HepG2 (cell line): Measurements from ENCODE around the gene CBX2. TPM values are rescaled to one million over a fixed set of nuclear protein-coding genes. Genes with fewer than 3 reads are reported as not detected.
A peak's percentile ranks its signal among the peaks of the same experiment; 100 is the strongest.

ENCODE experiments used
- BRD4 ChIP-seq: sonication (generic); formaldehyde crosslinking; IDR thresholded peaks from 2 replicates; pipeline ENCODE4 v1.4.0; 2020; ENCODE audit warnings: missing genetic modification reagents
- EED ChIP-seq: sonication (generic); formaldehyde crosslinking; IDR thresholded peaks from 2 replicates; pipeline ENCODE4 v1.5.0; 2020; ENCODE audit warnings: mild to moderate bottlenecking, missing genetic modification reagents
- HOXA9 ChIP-seq: sonication (generic); formaldehyde crosslinking; IDR thresholded peaks from 2 replicates; pipeline ENCODE4 v1.8.1; 2022; ENCODE audit warnings: missing genetic modification reagents, mild to moderate bottlenecking, moderate library complexity, borderline replicate concordance
- NR2F2 ChIP-seq: IDR thresholded peaks from 2 replicates; pipeline ENCODE4 v1.6.1; 2012; ENCODE audit warnings: low read depth, inconsistent platforms, borderline replicate concordance
- POGZ ChIP-seq: sonication (generic); formaldehyde crosslinking; IDR thresholded peaks from 2 replicates; pipeline ENCODE4 v1.4.0; 2020; ENCODE audit warnings: mild to moderate bottlenecking, missing genetic modification reagents
- RELA ChIP-seq: sonication (generic); formaldehyde crosslinking; IDR thresholded peaks from 2 replicates; pipeline ENCODE4 v1.4.0; 2020; ENCODE audit warnings: missing genetic modification reagents
- SAFB2 ChIP-seq: sonication (generic); formaldehyde crosslinking; IDR thresholded peaks from 2 replicates; pipeline ENCODE4 v1.5.1; 2020; ENCODE audit warnings: missing genetic modification reagents, low read depth, mild to moderate bottlenecking, borderline replicate concordance
- SIX1 ChIP-seq: sonication (generic); formaldehyde crosslinking; IDR thresholded peaks from 2 replicates; pipeline ENCODE4 v1.4.0; 2020; ENCODE audit warnings: missing genetic modification reagents, borderline replicate concordance
- SPEN ChIP-seq: sonication (generic); formaldehyde crosslinking; IDR thresholded peaks from 2 replicates; pipeline ENCODE4 v1.5.1; 2020; ENCODE audit warnings: low read depth, mild to moderate bottlenecking, missing genetic modification reagents
- ZBTB7A ChIP-seq: sonication (generic); formaldehyde crosslinking; IDR thresholded peaks from 2 replicates; pipeline ENCODE4 v1.8.0; 2022; ENCODE audit warnings: mild to moderate bottlenecking, missing genetic modification reagents
- ZFY ChIP-seq: sonication (generic); formaldehyde crosslinking; IDR thresholded peaks from 2 replicates; pipeline ENCODE4 v1.4.0; 2020; ENCODE audit warnings: missing genetic modification reagents
- ZFYVE20 ChIP-seq: sonication (generic); formaldehyde crosslinking; IDR thresholded peaks from 2 replicates; pipeline ENCODE4 v1.8.0; 2023; ENCODE audit warnings: low read depth, mild to moderate bottlenecking, moderate library complexity, missing genetic modification reagents, borderline replicate concordance
- ZNF660 ChIP-seq: sonication (generic); formaldehyde crosslinking; IDR thresholded peaks from 2 replicates; pipeline ENCODE4 v1.5.1; 2020; ENCODE audit warnings: mild to moderate bottlenecking, low read depth, missing genetic modification reagents, borderline replicate concordance
- ZNF746 ChIP-seq: sonication (generic); formaldehyde crosslinking; IDR thresholded peaks from 2 replicates; pipeline ENCODE4 v1.8.0; 2022; ENCODE audit warnings: mild to moderate bottlenecking, missing genetic modification reagents
- ZNF766 ChIP-seq: sonication (generic); formaldehyde crosslinking; IDR thresholded peaks from 2 replicates; pipeline ENCODE4 v1.5.0; 2020; ENCODE audit warnings: missing genetic modification reagents, borderline replicate concordance
- ZNF850 ChIP-seq: sonication (generic); formaldehyde crosslinking; conservative IDR thresholded peaks from 2 replicates; pipeline ENCODE4 v1.9.0; 2021; ENCODE audit warnings: mild to moderate bottlenecking, missing genetic modification reagents
- ZSCAN20 ChIP-seq: sonication (generic); formaldehyde crosslinking; IDR thresholded peaks from 2 replicates; pipeline ENCODE4 v1.4.0; 2020; ENCODE audit warnings: missing genetic modification reagents, mild to moderate bottlenecking, borderline replicate concordance
- polyA plus RNA-seq, 8 experiments: library from polyadenylated mRNA; depleted of rRNA in 3 of 8; stranded (reverse) in 7 of 8; unstranded in 1 of 8; fragments of >200 nt; fragmentation: Illumina TruSeq in 4 of 8; extraction: Trizol in 4 of 8; gene quantifications; 2 replicates each; pipeline versions ENCODE4 v1.2.1 to v1.2.3, GENCODE V29; 2011 to 2016; ENCODE audit warnings: low read depth in 4 of 8, missing spikeins in 1 of 8, mixed read lengths in 1 of 8; ENCODE audit not compliant: insufficient read depth in 1 of 8
- total RNA-seq, 5 experiments: library from RNA; depleted of rRNA; stranded (reverse); fragments of >200 nt; fragmentation: Illumina TruSeq; extraction: Trizol; gene quantifications; 2 replicates each; pipeline ENCODE4 v1.2.3, GENCODE V29; 2016; ENCODE audit warnings: low read depth in 1 of 5
- TF ChIP-seq, protein P1 (sequence below): sonication (generic); formaldehyde crosslinking; IDR thresholded peaks from 2 replicates; pipeline ENCODE4 v1.4.0; 2020; ENCODE audit warnings: missing genetic modification reagents, low read depth, mild to moderate bottlenecking, borderline replicate concordance
- TF ChIP-seq, protein P2 (sequence below): sonication (generic); formaldehyde crosslinking; IDR thresholded peaks from 2 replicates; pipeline ENCODE4 v1.4.0; 2020; ENCODE audit warnings: missing genetic modification reagents, borderline replicate concordance
- TF ChIP-seq, protein P3 (sequence below): sonication (generic); formaldehyde crosslinking; IDR thresholded peaks from 2 replicates; pipeline ENCODE4 v1.4.0; 2020; ENCODE audit warnings: missing genetic modification reagents, borderline replicate concordance
- TF ChIP-seq, protein P4 (sequence below): IDR thresholded peaks from 2 replicates; pipeline ENCODE4 v1.6.1; 2016; ENCODE audit warnings: missing compliant biosample characterization, missing genetic modification reagents, borderline replicate concordance
- TF ChIP-seq, protein P5 (sequence below): sonication (generic); formaldehyde crosslinking; IDR thresholded peaks from 2 replicates; pipeline ENCODE4 v1.5.0; 2020; ENCODE audit warnings: mild to moderate bottlenecking, low read depth, missing genetic modification reagents, borderline replicate concordance

The CBX2 gene
- total and polyA plus RNA-seq, 2 of the 13 experiments (the other 11 are each of a cell fraction or from before 2014, with no cell fraction given), result 14.5 to 31.1 TPM

DNA sequence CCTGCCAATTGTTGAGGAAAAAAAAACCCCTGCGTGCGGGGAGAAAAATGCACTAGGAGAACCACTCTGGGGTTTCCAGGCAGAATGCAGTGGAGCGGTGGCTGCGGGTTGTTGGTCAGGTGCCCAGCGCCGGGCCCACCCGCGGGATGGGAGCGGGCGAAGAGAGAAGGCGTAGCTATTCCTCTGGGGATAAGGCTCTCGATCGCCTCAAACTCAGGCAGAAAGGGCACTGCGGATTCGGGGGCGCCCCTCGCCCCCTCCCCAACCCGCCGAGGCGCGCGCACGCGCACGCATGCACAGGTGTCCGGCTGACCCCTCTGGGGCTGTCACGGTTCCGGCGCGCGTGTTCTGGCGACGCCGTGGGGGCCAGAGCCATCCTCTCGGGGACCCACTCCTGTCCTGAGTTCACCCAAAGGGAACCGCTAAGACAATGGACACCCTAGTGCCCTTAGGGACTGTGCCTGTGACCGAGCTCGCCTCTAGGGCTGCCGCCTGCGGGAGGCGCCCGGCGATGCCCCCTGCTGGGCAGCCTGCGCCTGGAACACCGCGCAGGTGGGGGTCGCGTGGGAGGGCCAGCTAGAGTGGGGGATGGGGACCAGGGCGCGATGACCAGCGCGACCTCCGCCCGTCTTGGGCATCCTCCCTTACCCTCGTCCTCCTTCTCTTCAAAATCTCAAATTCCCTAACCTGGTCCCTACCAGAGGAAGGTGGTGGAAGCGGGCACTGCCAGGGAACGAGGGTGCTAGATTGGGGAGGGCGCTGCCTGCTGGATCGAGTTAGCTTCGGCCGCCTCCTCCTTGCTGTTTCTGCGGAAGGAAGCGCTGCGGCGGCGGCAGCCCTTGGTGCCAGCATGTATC, 33.3 kb downstream of the CBX2 start (continued):
- TF ChIP-seq, protein P1, sequence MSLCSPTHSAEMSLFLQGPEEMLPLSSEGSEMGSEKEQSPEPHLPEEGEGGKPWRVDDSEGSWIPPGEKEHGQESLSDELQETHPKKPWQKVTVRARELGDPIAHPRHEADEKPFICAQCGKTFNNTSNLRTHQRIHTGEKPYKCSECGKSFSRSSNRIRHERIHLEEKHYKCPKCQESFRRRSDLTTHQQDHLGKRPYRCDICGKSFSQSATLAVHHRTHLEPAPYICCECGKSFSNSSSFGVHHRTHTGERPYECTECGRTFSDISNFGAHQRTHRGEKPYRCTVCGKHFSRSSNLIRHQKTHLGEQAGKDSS, result peak; percentile 78; the same call in 1 of the 2 replicates
- no peak for TF ChIP-seq ZNF766 (CRISPR knock-in tag)
- TF ChIP-seq, protein P2, sequence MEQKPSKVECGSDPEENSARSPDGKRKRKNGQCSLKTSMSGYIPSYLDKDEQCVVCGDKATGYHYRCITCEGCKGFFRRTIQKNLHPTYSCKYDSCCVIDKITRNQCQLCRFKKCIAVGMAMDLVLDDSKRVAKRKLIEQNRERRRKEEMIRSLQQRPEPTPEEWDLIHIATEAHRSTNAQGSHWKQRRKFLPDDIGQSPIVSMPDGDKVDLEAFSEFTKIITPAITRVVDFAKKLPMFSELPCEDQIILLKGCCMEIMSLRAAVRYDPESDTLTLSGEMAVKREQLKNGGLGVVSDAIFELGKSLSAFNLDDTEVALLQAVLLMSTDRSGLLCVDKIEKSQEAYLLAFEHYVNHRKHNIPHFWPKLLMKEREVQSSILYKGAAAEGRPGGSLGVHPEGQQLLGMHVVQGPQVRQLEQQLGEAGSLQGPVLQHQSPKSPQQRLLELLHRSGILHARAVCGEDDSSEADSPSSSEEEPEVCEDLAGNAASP, result peak; percentile 74
- peak; percentile 15; the same call in 1 of the 2 replicates for TF ChIP-seq ZFY (CRISPR knock-in tag)
- TF ChIP-seq ZNF660 (CRISPR knock-in tag), result 0 out of 2 replicates have a peak, but pooled peaks have one; percentile 62
- TF ChIP-seq ZNF850 (CRISPR knock-in tag), result peak; percentile 94
- peak; percentile 60; the same call in 1 of the 2 replicates for TF ChIP-seq ZNF746 (CRISPR knock-in tag)
- TF ChIP-seq, protein P3, sequence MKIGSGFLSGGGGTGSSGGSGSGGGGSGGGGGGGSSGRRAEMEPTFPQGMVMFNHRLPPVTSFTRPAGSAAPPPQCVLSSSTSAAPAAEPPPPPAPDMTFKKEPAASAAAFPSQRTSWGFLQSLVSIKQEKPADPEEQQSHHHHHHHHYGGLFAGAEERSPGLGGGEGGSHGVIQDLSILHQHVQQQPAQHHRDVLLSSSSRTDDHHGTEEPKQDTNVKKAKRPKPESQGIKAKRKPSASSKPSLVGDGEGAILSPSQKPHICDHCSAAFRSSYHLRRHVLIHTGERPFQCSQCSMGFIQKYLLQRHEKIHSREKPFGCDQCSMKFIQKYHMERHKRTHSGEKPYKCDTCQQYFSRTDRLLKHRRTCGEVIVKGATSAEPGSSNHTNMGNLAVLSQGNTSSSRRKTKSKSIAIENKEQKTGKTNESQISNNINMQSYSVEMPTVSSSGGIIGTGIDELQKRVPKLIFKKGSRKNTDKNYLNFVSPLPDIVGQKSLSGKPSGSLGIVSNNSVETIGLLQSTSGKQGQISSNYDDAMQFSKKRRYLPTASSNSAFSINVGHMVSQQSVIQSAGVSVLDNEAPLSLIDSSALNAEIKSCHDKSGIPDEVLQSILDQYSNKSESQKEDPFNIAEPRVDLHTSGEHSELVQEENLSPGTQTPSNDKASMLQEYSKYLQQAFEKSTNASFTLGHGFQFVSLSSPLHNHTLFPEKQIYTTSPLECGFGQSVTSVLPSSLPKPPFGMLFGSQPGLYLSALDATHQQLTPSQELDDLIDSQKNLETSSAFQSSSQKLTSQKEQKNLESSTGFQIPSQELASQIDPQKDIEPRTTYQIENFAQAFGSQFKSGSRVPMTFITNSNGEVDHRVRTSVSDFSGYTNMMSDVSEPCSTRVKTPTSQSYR (CRISPR knock-in tag), result peak; percentile 98
- no peak for TF ChIP-seq SIX1
- TF ChIP-seq EED, result no peak
- no peak; the same call in none of the 2 replicates for TF ChIP-seq RELA
- TF ChIP-seq ZBTB7A (CRISPR knock-in tag), result peak; percentile 97
- TF ChIP-seq, protein P4, sequence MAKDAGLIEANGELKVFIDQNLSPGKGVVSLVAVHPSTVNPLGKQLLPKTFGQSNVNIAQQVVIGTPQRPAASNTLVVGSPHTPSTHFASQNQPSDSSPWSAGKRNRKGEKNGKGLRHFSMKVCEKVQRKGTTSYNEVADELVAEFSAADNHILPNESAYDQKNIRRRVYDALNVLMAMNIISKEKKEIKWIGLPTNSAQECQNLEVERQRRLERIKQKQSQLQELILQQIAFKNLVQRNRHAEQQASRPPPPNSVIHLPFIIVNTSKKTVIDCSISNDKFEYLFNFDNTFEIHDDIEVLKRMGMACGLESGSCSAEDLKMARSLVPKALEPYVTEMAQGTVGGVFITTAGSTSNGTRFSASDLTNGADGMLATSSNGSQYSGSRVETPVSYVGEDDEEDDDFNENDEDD (CRISPR knock-in tag), result peak; percentile 47; the same call in 1 of the 2 replicates
- TF ChIP-seq ZFYVE20, result no peak
- TF ChIP-seq HOXA9 (CRISPR knock-in tag), result no peak
- peak; percentile 65; the same call in 1 of the 2 replicates for TF ChIP-seq SPEN (CRISPR knock-in tag)
- TF ChIP-seq BRD4, result peak; percentile 93
- TF ChIP-seq POGZ (CRISPR knock-in tag), result no peak
- peak; percentile 30; the same call in 1 of the 2 replicates for TF ChIP-seq SAFB2
- TF ChIP-seq, protein P5, sequence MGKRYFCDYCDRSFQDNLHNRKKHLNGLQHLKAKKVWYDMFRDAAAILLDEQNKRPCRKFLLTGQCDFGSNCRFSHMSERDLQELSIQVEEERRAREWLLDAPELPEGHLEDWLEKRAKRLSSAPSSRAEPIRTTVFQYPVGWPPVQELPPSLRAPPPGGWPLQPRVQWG, result no peak
- 0 out of 2 replicates have a peak, but pooled peaks have one; percentile 71 for TF ChIP-seq ZSCAN20
- no peak for TF ChIP-seq NR2F2
